ENCODE data around the gene SRMS. TPM values are rescaled to one million over a fixed set of nuclear protein-coding genes. Genes with fewer than 3 reads are reported as not detected.

The SRMS gene
- total RNA-seq, 1 experiment from 2014 or later, result 0.79 TPM

DNA sequence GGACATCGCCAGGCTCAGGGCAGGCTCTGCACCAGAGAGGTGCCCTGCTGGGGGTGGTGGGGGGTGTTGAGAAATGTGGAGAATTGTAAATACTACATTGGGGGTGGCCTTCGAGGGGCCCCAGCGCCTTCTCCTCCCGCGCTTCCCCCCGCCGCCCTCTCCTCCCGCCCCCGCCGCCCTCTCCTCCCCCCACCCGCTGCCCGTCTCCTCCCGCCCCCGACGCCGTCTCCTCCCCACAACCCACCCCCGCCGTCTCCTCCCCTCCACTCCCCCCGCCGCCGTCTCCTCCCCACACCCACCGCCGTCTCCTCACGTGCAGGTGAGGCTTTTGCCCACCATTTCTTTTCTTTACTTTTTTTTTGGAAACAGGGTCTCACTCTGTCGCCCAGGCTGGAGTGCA is 1.5 kb upstream of the SRMS start:
- Histone ChIP-seq H3K27me3 (ENCODE audit: insufficient read depth, low read length) (no peaks in the 10 kb centered on the region), H3K4me1 (ENCODE audit: insufficient read depth, low read length) (no peaks in the 10 kb centered on the region; the same call in 1 of the 2 replicates), H4K5ac (ENCODE audit: insufficient read length, low read depth, low read length) (no peak overlapping the region), H2AK5ac (ENCODE audit: insufficient read length, low read length) (no peak overlapping the region), H3K79me1 (ENCODE audit: insufficient read depth, low read depth, low read length, poor library complexity, severe bottlenecking) (no peaks in the 10 kb centered on the region), H2BK120ac (ENCODE audit: low read depth, low read length, poor library complexity, severe bottlenecking) (no peak overlapping the region), H2BK12ac (ENCODE audit: insufficient read length, low read depth, low read length) (no peak overlapping the region), H2BK5ac (ENCODE audit: insufficient read length, low read length) (no peak overlapping the region), H3K27ac (ENCODE audit: insufficient read length, low read depth, low read length) (no peak overlapping the region), H3K4ac (ENCODE audit: low read depth, low read length) (no peak overlapping the region), H3K18ac (ENCODE audit: insufficient read length, low read depth, low read length) (no peak overlapping the region), H4K20me1 (ENCODE audit: control insufficient read depth, insufficient read depth, insufficient read length) (peaks cover 3% of the 10 kb centered on the region), H4K8ac (replicated peaks; ENCODE audit: insufficient read length, low read depth, low read length) (no peak overlapping the region), H3K14ac (ENCODE audit: insufficient read depth, low read length) (no peak overlapping the region), H2BK20ac (ENCODE audit: low read depth, low read length, poor library complexity, severe bottlenecking) (no peak overlapping the region), H3K79me2 (ENCODE audit: insufficient read depth, low read length) (no peaks in the 10 kb centered on the region), H3K9ac (ENCODE audit: extremely low read depth, insufficient read length, low read length) (no peak overlapping the region), H3T11ph (ENCODE audit: low read length) (no peak overlapping the region), H2BK15ac (ENCODE audit: low read depth, low read length) (no peak overlapping the region), H3K23ac (ENCODE audit: insufficient read length, low read depth, low read length) (no peak overlapping the region), H3K9me3 (ENCODE audit: control insufficient read depth, low read depth, low read length) (no peaks in the 10 kb centered on the region), H3K4me2 (ENCODE audit: insufficient read depth, insufficient read length, low read length) (no peak overlapping the region), H4K91ac (ENCODE audit: insufficient read length, low read depth, low read length) (no peak overlapping the region), H2AFZ (ENCODE audit: low read length) (no peak overlapping the region), H3K23me2 (ENCODE audit: insufficient read length, low read depth, low read length, poor library complexity, severe bottlenecking) (peaks cover 4% of the 10 kb centered on the region), H3K56ac (ENCODE audit: insufficient read length, low read depth, low read length) (no peak overlapping the region)
- WGBS (ENCODE audit: extremely low coverage, insufficient read length, low lambda C conversion rate), result no CpG with 5 or more reads among the region's 25 CpGs
- Mint-ChIP-seq H3K4me3 (no peak overlapping the region; a peak in 1 of 5 replicates), H3K4me1 (peaks cover 22 to 40% of the 10 kb centered on the region in 2 experiments), H3K27me3 (ENCODE audit: low read depth) (no peaks in the 10 kb centered on the region), H3K27ac (no peak overlapping the region), H3K9me3 (no peaks in the 10 kb centered on the region), H3K36me3 (ENCODE audit: insufficient read depth in 1 of 3, low read depth in 3 of 3) (no peaks in the 10 kb centered on the region; a peak in 1 of 7 replicates)
- TF ChIP-seq, protein P1, sequence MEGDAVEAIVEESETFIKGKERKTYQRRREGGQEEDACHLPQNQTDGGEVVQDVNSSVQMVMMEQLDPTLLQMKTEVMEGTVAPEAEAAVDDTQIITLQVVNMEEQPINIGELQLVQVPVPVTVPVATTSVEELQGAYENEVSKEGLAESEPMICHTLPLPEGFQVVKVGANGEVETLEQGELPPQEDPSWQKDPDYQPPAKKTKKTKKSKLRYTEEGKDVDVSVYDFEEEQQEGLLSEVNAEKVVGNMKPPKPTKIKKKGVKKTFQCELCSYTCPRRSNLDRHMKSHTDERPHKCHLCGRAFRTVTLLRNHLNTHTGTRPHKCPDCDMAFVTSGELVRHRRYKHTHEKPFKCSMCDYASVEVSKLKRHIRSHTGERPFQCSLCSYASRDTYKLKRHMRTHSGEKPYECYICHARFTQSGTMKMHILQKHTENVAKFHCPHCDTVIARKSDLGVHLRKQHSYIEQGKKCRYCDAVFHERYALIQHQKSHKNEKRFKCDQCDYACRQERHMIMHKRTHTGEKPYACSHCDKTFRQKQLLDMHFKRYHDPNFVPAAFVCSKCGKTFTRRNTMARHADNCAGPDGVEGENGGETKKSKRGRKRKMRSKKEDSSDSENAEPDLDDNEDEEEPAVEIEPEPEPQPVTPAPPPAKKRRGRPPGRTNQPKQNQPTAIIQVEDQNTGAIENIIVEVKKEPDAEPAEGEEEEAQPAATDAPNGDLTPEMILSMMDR (conservative IDR thresholded peaks at IDR 0.05), result no peak
- DNase-seq, result no peak

Measured in H9 (cell line).